ENCODE measurements around the gene ROBO1. TPM values are rescaled to one million over a fixed set of nuclear protein-coding genes. Genes with fewer than 3 reads are reported as not detected.

Gene ROBO1
- total and polyA plus RNA-seq, 4 donors = 1.0 to 30.3 (median 3.9) TPM

- 69% methylated on average over 6 of the region's 6 CpGs for WGBS
These were observed 208.9 kb downstream of the ROBO1 start for GRCh38 chr3:79558943-79559342.

GRCh38 chr3:79555655-79556054, 212.1 kb downstream of the ROBO1 start:
- no peak for DNase-seq (ENCODE audit: low spot score)
- H3K27me3 ChIP-seq (ENCODE audit: control insufficient read depth in 4 of 4, insufficient read depth in 4 of 4, low read length in 3 of 4) = no peaks in the 10 kb centered on the region
- H3K27ac ChIP-seq (ENCODE audit: low read depth in 1 of 2, low read length in 2 of 2) = no peak overlapping the region
- no peak overlapping the region for H3K9ac ChIP-seq (ENCODE audit: low read depth in 1 of 2, low read length in 2 of 2)
- H3K36me3 ChIP-seq (ENCODE audit: control insufficient read depth in 4 of 4, insufficient read depth in 3 of 4, low read depth in 1 of 4, low read length in 3 of 4) = no peaks in the 10 kb centered on the region
- TF ChIP-seq YY1 (IDR thresholded peaks at IDR 0.05) (no peak), FOXA1 (IDR thresholded peaks at IDR 0.05) (no peak), FOXA2 (IDR thresholded peaks at IDR 0.05) (no peak), NR2F2 (IDR thresholded peaks at IDR 0.05) (no peak), SP1 (IDR thresholded peaks at IDR 0.05) (no peak), GABPA (IDR thresholded peaks at IDR 0.05 in 1 of 2, conservative IDR thresholded peaks at IDR 0.05 in 1 of 2) (no peak)
- no peak overlapping the region for H3K4me3 ChIP-seq (ENCODE audit: low read depth in 1 of 3, low read length in 3 of 3)
- WGBS = 71% methylated on average over 1 of the region's 1 CpG
- H3K4me1 ChIP-seq (ENCODE audit: control insufficient read depth in 4 of 4, insufficient read depth in 4 of 4, low read length in 3 of 4) = no peaks in the 10 kb centered on the region
- H3K9me3 ChIP-seq (ENCODE audit: control insufficient read depth in 4 of 4, low read length in 3 of 4) = no peaks in the 10 kb centered on the region

More at GRCh38 chr3:79558943-79559342, 208.9 kb downstream of the ROBO1 start:
- Histone ChIP-seq H3K4me3 (ENCODE audit: low read depth in 1 of 3, low read length in 3 of 3) (no peak overlapping the region), H3K27ac (ENCODE audit: low read depth in 1 of 2, low read length in 2 of 2) (no peak overlapping the region), H3K27me3 (ENCODE audit: control insufficient read depth in 4 of 4, insufficient read depth in 4 of 4, low read length in 3 of 4) (no peaks in the 10 kb centered on the region), H3K9ac (ENCODE audit: low read depth in 1 of 2, low read length in 2 of 2) (no peak overlapping the region), H3K9me3 (ENCODE audit: control insufficient read depth in 4 of 4, low read length in 3 of 4) (no peaks in the 10 kb centered on the region), H3K36me3 (ENCODE audit: control insufficient read depth in 4 of 4, insufficient read depth in 3 of 4, low read depth in 1 of 4, low read length in 3 of 4) (no peaks in the 10 kb centered on the region), H3K4me1 (ENCODE audit: control insufficient read depth in 4 of 4, insufficient read depth in 4 of 4, low read length in 3 of 4) (no peaks in the 10 kb centered on the region)
- DNase-seq (ENCODE audit: low spot score) = no peak
- TF ChIP-seq FOXA1 (IDR thresholded peaks at IDR 0.05) = no peak
- no peak for TF ChIP-seq HNF4G (IDR thresholded peaks at IDR 0.05)
- no peak for TF ChIP-seq GABPA (IDR thresholded peaks at IDR 0.05 in 1 of 2, conservative IDR thresholded peaks at IDR 0.05 in 1 of 2)
- TF ChIP-seq NR2F2 (IDR thresholded peaks at IDR 0.05) = no peak
- no peak for TF ChIP-seq YY1 (IDR thresholded peaks at IDR 0.05)
- no peak for TF ChIP-seq ZBTB33 (IDR thresholded peaks at IDR 0.05)
- no peak for TF ChIP-seq TAF1 (conservative IDR thresholded peaks at IDR 0.05)
- TF ChIP-seq RAD21 (IDR thresholded peaks at IDR 0.05) = no peak
- TF ChIP-seq HNF4A (conservative IDR thresholded peaks at IDR 0.05) = no peak
- TF ChIP-seq ATF3 (IDR thresholded peaks at IDR 0.05) = no peak
- TF ChIP-seq RXRA (IDR thresholded peaks at IDR 0.05) = no peak
- no peak for TF ChIP-seq SP1 (IDR thresholded peaks at IDR 0.05)

- no peak for DNase-seq (ENCODE audit: low spot score)
- Histone ChIP-seq H3K4me1 (ENCODE audit: control insufficient read depth in 4 of 4, insufficient read depth in 4 of 4, low read length in 3 of 4) (no peaks in the 10 kb centered on the region), H3K36me3 (ENCODE audit: control insufficient read depth in 4 of 4, insufficient read depth in 3 of 4, low read depth in 1 of 4, low read length in 3 of 4) (no peaks in the 10 kb centered on the region), H3K4me3 (ENCODE audit: low read depth in 1 of 3, low read length in 3 of 3) (no peak overlapping the region), H3K27ac (ENCODE audit: low read depth in 1 of 2, low read length in 2 of 2) (no peak overlapping the region), H3K9ac (ENCODE audit: low read depth in 1 of 2, low read length in 2 of 2) (no peak overlapping the region), H3K9me3 (ENCODE audit: control insufficient read depth in 4 of 4, low read length in 3 of 4) (no peaks in the 10 kb centered on the region), H3K27me3 (ENCODE audit: control insufficient read depth in 4 of 4, insufficient read depth in 4 of 4, low read length in 3 of 4) (no peaks in the 10 kb centered on the region)
- WGBS = 40% methylated on average over 4 of the region's 4 CpGs
- no peak for TF ChIP-seq FOXA1 (IDR thresholded peaks at IDR 0.05)
- TF ChIP-seq YY1 (IDR thresholded peaks at IDR 0.05) = no peak
- TF ChIP-seq ZBTB33 (IDR thresholded peaks at IDR 0.05) = no peak
- no peak for TF ChIP-seq JUND (IDR thresholded peaks at IDR 0.05)
- no peak for TF ChIP-seq HNF4G (IDR thresholded peaks at IDR 0.05)
- no peak for TF ChIP-seq ATF3 (IDR thresholded peaks at IDR 0.05)
- no peak for TF ChIP-seq RXRA (IDR thresholded peaks at IDR 0.05)
- no peak for TF ChIP-seq REST (IDR thresholded peaks at IDR 0.05)
- no peak for TF ChIP-seq CTCF (IDR thresholded peaks at IDR 0.05; ENCODE audit: low read depth, low read length, missing input control)
- no peak for TF ChIP-seq FOXA2 (IDR thresholded peaks at IDR 0.05)
- no peak for TF ChIP-seq GABPA (IDR thresholded peaks at IDR 0.05 in 1 of 2, conservative IDR thresholded peaks at IDR 0.05 in 1 of 2)
- no peak for TF ChIP-seq HNF4A (conservative IDR thresholded peaks at IDR 0.05)
- TF ChIP-seq MAX (IDR thresholded peaks at IDR 0.05) = no peak
These were observed 215.8 kb downstream of the ROBO1 start for GRCh38 chr3:79551997-79552396.
